Smooth muscle cell of bladder (primary cell): ENCODE results near the gene SPIN4. TPM values are rescaled to one million over a fixed set of nuclear protein-coding genes. Genes with fewer than 3 reads are reported as not detected.

Experiments
- total RNA-seq: library from RNA; depleted of rRNA; stranded (reverse); fragments of >200 nt; gene quantifications from 2 replicates; pipeline ENCODE4 v1.2.3, GENCODE V29; 2014

The SPIN4 gene
- total RNA-seq: 0.92 and 1.00 TPM in 2 replicates

GRCh38 chrX:63350941-63351616 is at the start of gene SPIN4:
Gene SPIN4, minus strand, starts transcription at chrX:63351332. Its CDS starts 513 bp downstream, at chrX:63350819.

